Measurements from ENCODE around the gene GEN1.
"Not testable (repeated sequence)": the region's sequence is repeated elsewhere in the genome, so short reads cannot be mapped to it uniquely, and the experiment has no call there.

GEN1 gene

GRCh38 chr2:17799301-17800120 is 45.6 kb downstream of the GEN1 start:
- DNase-seq, result no peak

- no peak for DNase-seq
Observed at GRCh38 chr2:17800219-17800618, 46.3 kb downstream of the GEN1 start.

- DNase-seq, result no peak
Observed at GRCh38 chr2:17800693-17801458, 46.9 kb downstream of the GEN1 start.

- DNase-seq, result no peak
Observed at GRCh38 chr2:17803497-17803896, 49.6 kb downstream of the GEN1 start.

GRCh38 chr2:17804358-17804757 is 50.4 kb downstream of the GEN1 start:
- DNase-seq, result no peak

- no peak for DNase-seq
Observed at GRCh38 chr2:17805166-17805565, 51.2 kb downstream of the GEN1 start.

- no peak for DNase-seq
Observed at GRCh38 chr2:17805717-17806363, 51.9 kb downstream of the GEN1 start.

- no peak for DNase-seq
Observed at GRCh38 chr2:17813010-17813741, 59.2 kb downstream of the GEN1 start.

GRCh38 chr2:17813742-17814473 is 60.0 kb downstream of the GEN1 start:
- no peak for DNase-seq

GRCh38 chr2:17814601-17815000 is 60.7 kb downstream of the GEN1 start:
- DNase-seq, result no peak

GRCh38 chr2:17815468-17816184 is 61.7 kb downstream of the GEN1 start:
- DNase-seq, result no peak

- no peak for DNase-seq
Observed at GRCh38 chr2:17816396-17817245, 62.7 kb downstream of the GEN1 start, which contains the start of gene MSGN1. Gene MSGN1 (plus strand): TSS chr2:17816460. CDS start chr2:17816519, 59 bp downstream.

- no peak for DNase-seq
Observed at GRCh38 chr2:17818235-17818815, 64.4 kb downstream of the GEN1 start.

- DNase-seq, result no peak
Observed at GRCh38 chr2:17821080-17821479, 67.1 kb downstream of the GEN1 start.

- DNase-seq, result no peak
Observed at GRCh38 chr2:17821535-17822444, 67.9 kb downstream of the GEN1 start.

GRCh38 chr2:17822445-17823117 is 68.6 kb downstream of the GEN1 start:
- DNase-seq, result no peak

- DNase-seq, result not testable (repeated sequence)
Observed at GRCh38 chr2:17823646-17824045, 69.7 kb downstream of the GEN1 start.

GRCh38 chr2:17827316-17827715 is 73.4 kb downstream of the GEN1 start:
- DNase-seq, result no peak

Data from CD4-positive, alpha-beta T cell treated with Interleukin-17A for 1 hour (primary cell).